ENCODE measurements around the gene LRP5. TPM values are rescaled to one million over a fixed set of nuclear protein-coding genes. Genes with fewer than 3 reads are reported as not detected.

Gene LRP5
- total RNA-seq, 2 donors from 2014 or later = 48.3 to 57.1 TPM

DNA sequence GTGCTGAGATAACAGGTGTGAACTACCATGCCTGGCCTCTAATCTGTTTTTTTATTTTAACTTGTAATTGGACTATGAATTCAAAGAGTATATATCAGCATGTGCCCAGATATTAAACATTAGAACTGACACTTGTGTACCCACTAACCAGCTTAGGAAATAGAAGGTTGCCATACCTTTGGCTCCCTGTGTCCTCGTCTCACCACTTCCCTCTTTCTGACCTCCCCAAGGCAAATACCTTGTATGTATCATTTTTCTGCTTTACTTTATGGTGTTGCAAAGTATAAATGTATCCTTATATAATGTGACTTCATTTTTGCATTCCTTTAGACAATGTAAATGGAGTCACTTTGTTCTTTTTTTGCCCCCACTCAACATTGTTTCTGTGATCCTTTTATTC, 157.3 kb downstream of the LRP5 start:
- Histone ChIP-seq H3K27me3 (replicated peaks; ENCODE audit: insufficient read depth) (no peaks in the 10 kb centered on the region), H3K27ac (no peak overlapping the region), H3K4me1 (replicated peaks) (peaks cover 20% of the 10 kb centered on the region), H3K36me3 (no peaks in the 10 kb centered on the region), H3K4me3 (no peak overlapping the region), H3K9me3 (no peaks in the 10 kb centered on the region)
- 48% methylated on average over 1 of the region's 1 CpG for WGBS
- DNase-seq (ENCODE audit: low spot score) = no peak
- intact Hi-C loops (cut with DNase I) = no loop called here
- TF ChIP-seq POLR2A (IDR thresholded peaks at IDR 0.05) = no peak
- no peak for TF ChIP-seq CTCF (IDR thresholded peaks at IDR 0.05)
- no peak for TF ChIP-seq POLR2AphosphoS5 (IDR thresholded peaks at IDR 0.05)

DNA sequence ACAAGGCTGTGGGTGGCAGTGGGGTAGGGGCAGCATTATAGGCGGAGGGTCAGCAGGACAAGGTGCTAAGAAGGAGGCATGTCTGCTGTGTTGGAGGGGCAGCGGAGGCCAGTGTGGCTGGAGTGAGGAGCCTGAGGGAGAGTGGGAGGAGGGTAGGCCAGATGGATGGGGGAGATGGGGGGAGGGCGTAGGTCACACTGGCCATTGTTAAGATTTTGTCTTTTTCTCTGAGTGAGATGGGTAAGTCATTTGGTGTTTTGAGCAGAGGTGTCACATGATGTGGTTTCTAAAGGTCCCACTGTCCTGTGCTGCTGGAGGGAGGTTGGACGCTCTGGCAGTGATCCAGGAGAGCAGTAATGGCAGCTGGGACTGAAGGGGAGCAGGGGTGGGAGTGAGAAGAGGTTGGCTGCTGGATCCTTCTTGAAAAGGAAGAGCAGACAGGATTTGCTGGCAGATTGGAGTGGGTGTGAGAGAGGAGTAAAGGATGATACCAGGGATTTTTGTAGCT, 158.0 kb downstream of the LRP5 start:
- 89% methylated on average over 4 of the region's 4 CpGs for WGBS
- TF ChIP-seq POLR2A (IDR thresholded peaks at IDR 0.05) (no peak), CTCF (IDR thresholded peaks at IDR 0.05) (no peak), POLR2AphosphoS5 (IDR thresholded peaks at IDR 0.05) (no peak)
- Histone ChIP-seq H3K27me3 (replicated peaks; ENCODE audit: insufficient read depth) (no peaks in the 10 kb centered on the region), H3K36me3 (no peaks in the 10 kb centered on the region), H3K4me1 (replicated peaks) (peaks cover 20% of the 10 kb centered on the region), H3K9me3 (no peaks in the 10 kb centered on the region), H3K4me3 (no peak overlapping the region), H3K27ac (no peak overlapping the region)
- intact Hi-C loops (cut with DNase I) = no loop called here
- no peak for DNase-seq (ENCODE audit: low spot score)

GRCh38 chr11:68471360-68472340, 159.3 kb downstream of the LRP5 start:
- H3K27ac ChIP-seq = no peak overlapping the region
- intact Hi-C loops (cut with DNase I) = no loop called here
- 90% methylated on average over 17 of the region's 17 CpGs for WGBS

GRCh38 chr11:68472778-68473177, 160.4 kb downstream of the LRP5 start:
- DNase-seq (ENCODE audit: low spot score) = no peak
- Histone ChIP-seq H3K4me1 (replicated peaks) (peaks cover 20% of the 10 kb centered on the region), H3K27ac (no peak overlapping the region), H3K9me3 (no peaks in the 10 kb centered on the region), H3K27me3 (replicated peaks; ENCODE audit: insufficient read depth) (no peaks in the 10 kb centered on the region), H3K4me3 (no peak overlapping the region), H3K36me3 (no peaks in the 10 kb centered on the region)
- no peak for TF ChIP-seq POLR2A (IDR thresholded peaks at IDR 0.05)
- no peak for TF ChIP-seq CTCF (IDR thresholded peaks at IDR 0.05)
- TF ChIP-seq POLR2AphosphoS5 (IDR thresholded peaks at IDR 0.05) = no peak
- intact Hi-C loops (cut with DNase I) = no loop called here
- whole genome bisulfite sequencing = 100% methylated on average over 2 of the region's 2 CpGs

More at GRCh38 chr11:68471360-68472340, 159.3 kb downstream of the LRP5 start:
- no peak for DNase-seq (ENCODE audit: low spot score)
- Histone ChIP-seq H3K27me3 (replicated peaks; ENCODE audit: insufficient read depth) (no peaks in the 10 kb centered on the region), H3K4me3 (no peak overlapping the region), H3K36me3 (no peaks in the 10 kb centered on the region), H3K4me1 (replicated peaks) (peaks cover 20% of the 10 kb centered on the region), H3K9me3 (no peaks in the 10 kb centered on the region)
- TF ChIP-seq CTCF (IDR thresholded peaks at IDR 0.05) (no peak), POLR2AphosphoS5 (IDR thresholded peaks at IDR 0.05) (no peak), POLR2A (IDR thresholded peaks at IDR 0.05) (no peak)
